Measurements from ENCODE around the gene TLE3. TPM values are rescaled to one million over a fixed set of nuclear protein-coding genes. Genes with fewer than 3 reads are reported as not detected.

Gene TLE3
- total RNA-seq, 1 experiment from 2014 or later: 98.2 TPM

DNA sequence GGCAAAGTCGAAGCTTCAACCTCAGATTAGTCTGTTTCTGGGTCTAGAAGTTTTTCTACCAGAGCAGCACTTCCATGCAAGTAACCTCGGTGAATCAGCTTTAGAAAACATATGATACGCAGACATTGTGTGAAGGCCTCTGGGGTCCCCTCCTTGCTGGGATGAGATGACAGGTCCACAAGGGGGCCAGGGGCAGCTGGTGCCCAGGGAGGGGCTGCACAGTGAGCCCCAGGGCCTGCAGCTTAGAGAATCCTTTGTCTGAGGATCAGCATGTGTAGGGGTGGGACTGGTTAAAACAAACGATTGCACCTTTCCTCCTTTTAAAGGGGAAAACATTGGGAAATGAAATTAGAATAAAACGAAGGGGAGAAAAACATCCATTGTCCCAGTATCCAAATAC is 47.5 kb upstream of the TLE3 start:
- H3K79me2 ChIP-seq (ENCODE audit: insufficient read depth, low read length): no peaks in the 10 kb centered on the region
- H3K9me3 Mint-ChIP-seq: peaks cover 0 to 6% of the 10 kb centered on the region in 2 experiments; a peak in 1 of 5 replicates
- no peak overlapping the region for H2BK20ac ChIP-seq (ENCODE audit: low read depth, low read length, poor library complexity, severe bottlenecking)
- no peak overlapping the region for H4K8ac ChIP-seq (replicated peaks; ENCODE audit: insufficient read length, low read depth, low read length)
- no peak overlapping the region for H3K9ac ChIP-seq (ENCODE audit: extremely low read depth, insufficient read length, low read length)
- H3K4me2 ChIP-seq (ENCODE audit: insufficient read depth, insufficient read length, low read length): no peak overlapping the region
- H4K5ac ChIP-seq (ENCODE audit: insufficient read length, low read depth, low read length): no peak overlapping the region
- no peak overlapping the region for H4K91ac ChIP-seq (ENCODE audit: insufficient read length, low read depth, low read length)
- no peak overlapping the region for H3K4me3 Mint-ChIP-seq
- H3K4ac ChIP-seq (ENCODE audit: low read depth, low read length): no peak overlapping the region
- H3K27me3 ChIP-seq (ENCODE audit: insufficient read depth, low read length): no peaks in the 10 kb centered on the region
- no peak overlapping the region for H2AK5ac ChIP-seq (ENCODE audit: insufficient read length, low read length)
- no peaks in the 10 kb centered on the region for H4K20me1 ChIP-seq (ENCODE audit: control insufficient read depth, insufficient read depth, insufficient read length)
- no peak overlapping the region for H3T11ph ChIP-seq (ENCODE audit: low read length)
- no peak overlapping the region for H2BK12ac ChIP-seq (ENCODE audit: insufficient read length, low read depth, low read length)
- no peaks in the 10 kb centered on the region for H3K23me2 ChIP-seq (ENCODE audit: insufficient read length, low read depth, low read length, poor library complexity, severe bottlenecking)
- no peak overlapping the region for H2AFZ ChIP-seq (ENCODE audit: low read length)
- H3K4me1 Mint-ChIP-seq: peaks cover 40 to 58% of the 10 kb centered on the region in 2 experiments
- no peak overlapping the region; a peak in 1 of 7 replicates for H3K27ac Mint-ChIP-seq
- H3K27me3 Mint-ChIP-seq (ENCODE audit: low read depth): peaks cover 29% of the 10 kb centered on the region
- H3K23ac ChIP-seq (ENCODE audit: insufficient read length, low read depth, low read length): no peak overlapping the region
- H2BK120ac ChIP-seq (ENCODE audit: low read depth, low read length, poor library complexity, severe bottlenecking): no peak overlapping the region
- no peaks in the 10 kb centered on the region; a peak in 1 of 7 replicates for H3K36me3 Mint-ChIP-seq (ENCODE audit: insufficient read depth in 1 of 3, low read depth in 3 of 3)
- no peak overlapping the region for H2BK5ac ChIP-seq (ENCODE audit: insufficient read length, low read length)
- H3K9me3 ChIP-seq (ENCODE audit: control insufficient read depth, low read depth, low read length): no peaks in the 10 kb centered on the region
- no CpG with 5 or more reads among the region's 5 CpGs for whole genome bisulfite sequencing (ENCODE audit: extremely low coverage, insufficient read length, low lambda C conversion rate)
- H3K14ac ChIP-seq (ENCODE audit: insufficient read depth, low read length): no peak overlapping the region
- no peak overlapping the region for H3K56ac ChIP-seq (ENCODE audit: insufficient read length, low read depth, low read length)
- no peak overlapping the region for H3K18ac ChIP-seq (ENCODE audit: insufficient read length, low read depth, low read length)
- H3K4me1 ChIP-seq (ENCODE audit: insufficient read depth, low read length): no peaks in the 10 kb centered on the region; the same call in 1 of the 2 replicates
- DNase-seq: no peak
- H3K79me1 ChIP-seq (ENCODE audit: insufficient read depth, low read depth, low read length, poor library complexity, severe bottlenecking): no peaks in the 10 kb centered on the region
- H3K27ac ChIP-seq (ENCODE audit: insufficient read length, low read depth, low read length): no peak overlapping the region
- no peak overlapping the region for H2BK15ac ChIP-seq (ENCODE audit: low read depth, low read length)
- TF ChIP-seq, protein P1, sequence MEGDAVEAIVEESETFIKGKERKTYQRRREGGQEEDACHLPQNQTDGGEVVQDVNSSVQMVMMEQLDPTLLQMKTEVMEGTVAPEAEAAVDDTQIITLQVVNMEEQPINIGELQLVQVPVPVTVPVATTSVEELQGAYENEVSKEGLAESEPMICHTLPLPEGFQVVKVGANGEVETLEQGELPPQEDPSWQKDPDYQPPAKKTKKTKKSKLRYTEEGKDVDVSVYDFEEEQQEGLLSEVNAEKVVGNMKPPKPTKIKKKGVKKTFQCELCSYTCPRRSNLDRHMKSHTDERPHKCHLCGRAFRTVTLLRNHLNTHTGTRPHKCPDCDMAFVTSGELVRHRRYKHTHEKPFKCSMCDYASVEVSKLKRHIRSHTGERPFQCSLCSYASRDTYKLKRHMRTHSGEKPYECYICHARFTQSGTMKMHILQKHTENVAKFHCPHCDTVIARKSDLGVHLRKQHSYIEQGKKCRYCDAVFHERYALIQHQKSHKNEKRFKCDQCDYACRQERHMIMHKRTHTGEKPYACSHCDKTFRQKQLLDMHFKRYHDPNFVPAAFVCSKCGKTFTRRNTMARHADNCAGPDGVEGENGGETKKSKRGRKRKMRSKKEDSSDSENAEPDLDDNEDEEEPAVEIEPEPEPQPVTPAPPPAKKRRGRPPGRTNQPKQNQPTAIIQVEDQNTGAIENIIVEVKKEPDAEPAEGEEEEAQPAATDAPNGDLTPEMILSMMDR (conservative IDR thresholded peaks at IDR 0.05): no peak; the same call in 2 of the 3 replicates

Data from H9 (cell line).